Psoas muscle (tissue), 8 donors: Measurements from ENCODE around the gene DENND4C. TPM values are rescaled to one million over a fixed set of nuclear protein-coding genes. Genes with fewer than 3 reads are reported as not detected.

Source experiments
- ATAC-seq, 4 donors: fragments of 200-7000 bp; cut with Tn5 transposase; one replicate each; pipeline ENCODE4 v1.9.1; 2020; ENCODE audit warnings: moderate library complexity in 3 of 4, mild to moderate bottlenecking in 2 of 4
- DNase-seq, 2 donors: peaks; one replicate each; pipeline ENCODE4 v3.0.0-alpha.2; 2020
- H3K27ac ChIP-seq: fragments of 200-600 bp; one replicate; pipeline ENCODE4 v1.8.0; 2022
- H3K27me3 ChIP-seq, 3 donors: fragments of 200-600 bp in 1 of 3; one replicate each; pipeline versions ENCODE4 v1.6.1 to v1.8.0; 2013 to 2022; ENCODE audit warnings: low read length in 2 of 3, mild to moderate bottlenecking in 2 of 3, moderate library complexity in 1 of 3; ENCODE audit not compliant: insufficient read depth in 3 of 3
- H3K36me3 ChIP-seq, 2 donors: fragments of 200-600 bp in 1 of 2; one replicate each; pipeline versions ENCODE4 v1.6.1 to v1.8.0; 2013 to 2022; ENCODE audit warnings: low read depth in 1 of 2, mild to moderate bottlenecking in 1 of 2, moderate library complexity in 1 of 2; ENCODE audit not compliant: insufficient read depth in 1 of 2
- H3K4me1 ChIP-seq: fragments of 200-600 bp; one replicate; pipeline ENCODE4 v1.8.0; 2022
- H3K4me3 ChIP-seq: fragments of 200-600 bp; one replicate; pipeline ENCODE4 v1.8.0; 2022; ENCODE audit warnings: mild to moderate bottlenecking
- H3K9me3 ChIP-seq: fragments of 200-600 bp; one replicate; pipeline ENCODE4 v1.8.0; 2022
- WGBS, 3 donors: extraction: QIAGEN DNeasy Blood & Tissue Kit; methylation state at CpG; one replicate each; pipeline versions ENCODE4 v1.1.6 to v1.1.7; 2013; 5-methylcytosine and 5-hydroxymethylcytosine counted together
- intact Hi-C, 2 donors: fragments of 100-400 bp; cut with DNase I; formaldehyde crosslinking; loops; one replicate each; pipeline versions ENCODE4 v1.11.0 to v1.14.2; 2022
- polyA plus RNA-seq, 3 donors: library from polyadenylated mRNA; stranded (reverse); fragments of 200-250 nt; gene quantifications; one replicate each; pipeline ENCODE4 v1.2.3, GENCODE V29; 2013
- total RNA-seq, 4 donors: library from RNA; stranded (reverse); fragmentation: NEBNext Ultra II Directional in 2 of 4; extraction: Animal tissue kit (Norgen Biotek cat#: 25700) in 2 of 4; gene quantifications; one replicate each; pipeline versions ENCODE4 v1.2.1 to v1.2.4, GENCODE V29; 2021 to 2023
- TF ChIP-seq, protein P1 (sequence below): fragments of 200-600 bp; IDR thresholded peaks from one replicate; pipeline ENCODE4 v1.8.0; 2022; ENCODE audit warnings: antibody characterized with exemption
- donor health status: healthy with polysubstance abuse.
- donor health status: DM: no; HTN: no; CAD: no; lungs with moderate emphysema.
- donor health status: Bipolar disorder and iron deficiency.
- donor health status: healthy.
- donor health status: DM: yes; HTN: yes; CAD: no.
- donor health status: DM: no; HTN: no; CAD: no.
- donor health status: DM: no; HTN: no; CAD: no.
- donor health status: DM: yes; HTN: yes; CAD: no.

Gene DENND4C
- total and polyA plus RNA-seq, 7 donors: 5.6 to 16.4 (median 12.2) TPM

DNA sequence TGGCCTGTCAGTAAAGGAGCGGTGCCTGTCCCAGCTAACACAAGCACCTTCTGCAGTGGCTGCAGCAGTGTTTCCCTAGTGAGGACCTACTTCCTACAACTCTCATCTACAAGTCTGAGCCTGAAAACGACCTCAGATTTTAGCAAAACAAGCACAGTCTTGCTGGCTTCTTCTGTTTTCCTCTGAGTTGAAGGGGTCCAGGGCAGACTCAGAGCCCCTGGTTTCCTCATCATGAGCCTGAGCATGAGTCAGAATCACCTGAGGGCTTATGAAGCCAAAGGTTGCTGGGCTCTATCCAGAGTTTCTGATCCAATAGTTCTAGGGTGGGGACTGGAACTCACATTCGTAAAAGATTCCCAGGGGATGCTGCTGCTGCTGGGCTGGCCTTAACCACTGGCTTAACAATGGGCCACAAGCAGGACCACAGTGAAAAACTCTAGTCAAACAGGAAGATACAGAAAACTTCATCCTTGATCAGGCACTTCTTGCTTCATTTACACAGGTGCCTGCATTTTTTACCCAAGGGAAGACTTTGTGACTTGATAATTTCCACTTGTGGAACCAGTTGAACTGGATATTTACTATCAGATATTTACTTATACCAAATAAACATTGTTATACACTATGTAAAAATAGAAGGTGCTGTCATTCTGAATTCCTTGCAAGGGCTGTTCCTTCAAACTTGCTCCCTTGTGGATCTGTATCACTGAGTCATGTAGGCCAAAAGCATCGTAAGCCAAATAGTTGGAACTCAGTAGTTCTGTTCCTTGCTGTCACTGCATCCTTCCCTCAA lies 174.0 kb downstream of the DENND4C start:
- TF ChIP-seq, protein P1, sequence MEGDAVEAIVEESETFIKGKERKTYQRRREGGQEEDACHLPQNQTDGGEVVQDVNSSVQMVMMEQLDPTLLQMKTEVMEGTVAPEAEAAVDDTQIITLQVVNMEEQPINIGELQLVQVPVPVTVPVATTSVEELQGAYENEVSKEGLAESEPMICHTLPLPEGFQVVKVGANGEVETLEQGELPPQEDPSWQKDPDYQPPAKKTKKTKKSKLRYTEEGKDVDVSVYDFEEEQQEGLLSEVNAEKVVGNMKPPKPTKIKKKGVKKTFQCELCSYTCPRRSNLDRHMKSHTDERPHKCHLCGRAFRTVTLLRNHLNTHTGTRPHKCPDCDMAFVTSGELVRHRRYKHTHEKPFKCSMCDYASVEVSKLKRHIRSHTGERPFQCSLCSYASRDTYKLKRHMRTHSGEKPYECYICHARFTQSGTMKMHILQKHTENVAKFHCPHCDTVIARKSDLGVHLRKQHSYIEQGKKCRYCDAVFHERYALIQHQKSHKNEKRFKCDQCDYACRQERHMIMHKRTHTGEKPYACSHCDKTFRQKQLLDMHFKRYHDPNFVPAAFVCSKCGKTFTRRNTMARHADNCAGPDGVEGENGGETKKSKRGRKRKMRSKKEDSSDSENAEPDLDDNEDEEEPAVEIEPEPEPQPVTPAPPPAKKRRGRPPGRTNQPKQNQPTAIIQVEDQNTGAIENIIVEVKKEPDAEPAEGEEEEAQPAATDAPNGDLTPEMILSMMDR: no peak
- H3K27me3 ChIP-seq: no peaks in the 10 kb centered on the region
- intact Hi-C loops: no loop called here
- WGBS, 3 donors: 60 to 66% (median 66%) methylated on average over 4 of the region's 4 CpGs
- H3K9me3 ChIP-seq: no peaks in the 10 kb centered on the region
- ATAC-seq (no peak), DNase-seq (no peak)
- no peak overlapping the region for H3K27ac ChIP-seq
- H3K4me3 ChIP-seq: no peak overlapping the region
- H3K36me3 ChIP-seq: no peaks in the 10 kb centered on the region
- H3K4me1 ChIP-seq: peaks cover 4% of the 10 kb centered on the region

DNA sequence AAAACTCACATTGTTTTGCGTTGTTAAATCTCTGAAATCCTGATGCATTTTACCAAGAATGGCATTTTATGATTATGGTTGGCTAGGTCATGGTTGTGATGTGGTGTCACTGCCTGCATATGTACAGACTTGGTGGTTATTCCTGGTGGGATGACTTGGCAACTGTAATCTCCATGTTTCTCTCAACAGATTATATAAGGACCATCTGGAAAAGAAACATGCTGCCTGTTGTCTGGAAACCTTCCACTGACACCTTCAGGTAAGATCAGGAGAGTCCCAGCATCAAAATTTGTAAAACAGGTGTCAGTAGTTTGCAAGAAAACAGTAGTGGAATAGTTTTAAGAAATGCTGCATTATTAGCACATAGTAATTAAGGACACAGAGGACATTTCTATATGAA lies 175.3 kb downstream of the DENND4C start:
- H3K27ac ChIP-seq: no peak overlapping the region
- intact Hi-C loops: no loop called here
- WGBS, 3 donors: 71 to 77% (median 76%) methylated on average over 1 of the region's 1 CpG

GRCh38 chr9:19408316-19408692 lies 177.8 kb downstream of the DENND4C start:
- ATAC-seq: peak; percentile 50 to 66 (median 53)
- TF ChIP-seq, protein P1: no peak
- Histone ChIP-seq H3K9me3 (no peaks in the 10 kb centered on the region), H3K4me1 (peaks cover 4% of the 10 kb centered on the region), H3K36me3 (no peaks in the 10 kb centered on the region), H3K4me3 (peak overlapping the region; percentile 88), H3K27ac (peak overlapping the region; percentile 73), H3K27me3 (no peaks in the 10 kb centered on the region)
- peak; percentile 56 to 83 for DNase-seq
- 0 to 1% (median 0%) methylated on average over 20 of the region's 20 CpGs for WGBS, 3 donors
- intact Hi-C loops: loop anchor here in 1 of 2 donors (1.0 kb wide), 1 partner anchor 28 kb away; the partner anchor contains the start of gene RPS6

More for the DNA sequence above, 175.3 kb downstream of the DENND4C start:
- ATAC-seq (no peak), DNase-seq (no peak)
- H3K27me3 ChIP-seq: no peaks in the 10 kb centered on the region
- TF ChIP-seq, protein P1: no peak
- no peaks in the 10 kb centered on the region for H3K9me3 ChIP-seq
- peaks cover 4% of the 10 kb centered on the region for H3K4me1 ChIP-seq
- no peaks in the 10 kb centered on the region for H3K36me3 ChIP-seq
- H3K4me3 ChIP-seq: no peak overlapping the region

DNA sequence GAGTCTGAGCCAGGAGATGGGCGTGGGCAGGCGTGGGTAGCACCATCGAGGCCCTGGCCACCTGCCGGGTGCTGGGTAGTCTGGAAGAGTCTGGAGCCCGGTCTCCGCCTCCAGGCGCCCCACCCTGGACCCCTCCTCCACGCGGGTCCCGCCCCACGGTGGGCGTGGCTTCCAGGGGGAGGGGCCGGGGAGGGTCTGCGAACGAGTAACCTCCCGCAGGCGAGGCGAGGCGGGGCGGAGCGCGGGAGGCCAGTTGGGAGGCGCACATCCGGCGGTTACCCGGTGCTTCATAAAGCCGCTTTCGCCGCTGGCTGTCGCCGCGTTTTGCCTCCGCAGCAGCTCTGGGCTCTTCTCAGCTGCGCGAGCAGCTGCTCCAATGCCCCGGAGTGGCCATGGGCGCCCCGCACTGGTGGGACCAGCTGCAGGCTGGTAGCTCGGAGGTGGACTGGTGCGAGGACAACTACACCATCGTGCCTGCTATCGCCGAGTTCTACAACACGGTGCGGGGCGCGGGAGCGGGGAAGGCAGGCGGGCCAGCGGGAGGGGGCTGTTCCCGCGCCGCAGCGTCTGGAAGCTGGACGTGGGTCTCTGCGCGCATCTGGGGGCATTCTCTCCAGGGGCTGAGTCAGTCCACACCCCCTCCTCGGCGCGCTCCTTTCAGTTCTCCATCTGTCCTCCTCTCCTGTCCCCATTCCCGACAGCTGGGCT lies 178.4 kb downstream of the DENND4C start, which contains the start of gene ACER2:
Gene ACER2 (plus strand): TSS at position 317 of the 708 bp plus-strand sequence. CDS start 76 bp downstream, at position 393.
- 0 to 1% (median 0%) methylated on average over 44 to 61 of the region's 61 CpGs for WGBS, 3 donors
- no peaks in the 10 kb centered on the region for H3K36me3 ChIP-seq
- H3K27me3 ChIP-seq: no peaks in the 10 kb centered on the region
- peak within 1 kb of the TSS; percentile 88 for H3K4me3 ChIP-seq
- DNase-seq (peak; percentile 96 to 97), ATAC-seq (peak; percentile 96 to 98 (median 98))
- intact Hi-C loops: loop anchor here in 1 of 2 donors (1.0 kb wide), 1 partner anchor 29 kb away; the partner anchor contains the start of gene RPS6
- H3K9me3 ChIP-seq: no peaks in the 10 kb centered on the region
- peak within 1 kb of the TSS; percentile 73 for H3K27ac ChIP-seq
- peaks cover 4% of the 10 kb centered on the region for H3K4me1 ChIP-seq
- TF ChIP-seq, protein P1: peak; percentile 13
